Endothelial cell (in vitro differentiated cells): ENCODE data around the gene ZBTB20. TPM values are rescaled to one million over a fixed set of nuclear protein-coding genes. Genes with fewer than 3 reads are reported as not detected.

Experiments used
- DNase-seq: peaks from one replicate; pipeline ENCODE4 v3.0.0; 2021; ENCODE audit warnings: low spot score
- H3K27ac Mint-ChIP-seq: one replicate; pipeline ENCODE4 v1.8.0; 2021; ENCODE audit warnings: mixed read lengths, inconsistent platforms; ENCODE audit not compliant: unreplicated experiment
- H3K27me3 Mint-ChIP-seq: one replicate; pipeline ENCODE4 v1.8.0; 2021; ENCODE audit warnings: mild to moderate bottlenecking, moderate library complexity, mixed read lengths, inconsistent platforms; ENCODE audit not compliant: unreplicated experiment
- H3K36me3 Mint-ChIP-seq: one replicate; pipeline ENCODE4 v1.8.0; 2021; ENCODE audit warnings: mild to moderate bottlenecking, low read depth, mixed read lengths, inconsistent platforms; ENCODE audit not compliant: unreplicated experiment
- H3K4me1 Mint-ChIP-seq: one replicate; pipeline ENCODE4 v1.8.0; 2021; ENCODE audit warnings: mild to moderate bottlenecking, mixed read lengths, inconsistent platforms; ENCODE audit not compliant: unreplicated experiment
- H3K4me3 Mint-ChIP-seq: one replicate; pipeline ENCODE4 v1.8.0; 2021; ENCODE audit warnings: mild to moderate bottlenecking, mixed read lengths, inconsistent platforms; ENCODE audit not compliant: unreplicated experiment
- H3K9me3 Mint-ChIP-seq: one replicate; pipeline ENCODE4 v1.8.0; 2021; ENCODE audit warnings: mixed read lengths, inconsistent platforms; ENCODE audit not compliant: unreplicated experiment
- CTCF ChIP-seq: fragments of 200-600 bp; sonication (generic); IDR thresholded peaks from one replicate; pipeline ENCODE4 v1.5.0; 2021; ENCODE audit warnings: antibody characterized with exemption; ENCODE audit not compliant: unreplicated experiment
- total RNA-seq: library from RNA; stranded (reverse); fragmentation: NEBNext Ultra II Directional; extraction: Animal tissue kit (Norgen Biotek cat#: 25700); gene quantifications from one replicate; pipeline ENCODE4 v1.2.1, GENCODE V29; 2021; ENCODE audit not compliant: unreplicated experiment

ZBTB20 gene
- total RNA-seq, 1 donor from 2014 or later = 4.2 TPM

- no peaks in the 10 kb centered on the region for H3K4me1 Mint-ChIP-seq
- no peak overlapping the region for H3K27ac Mint-ChIP-seq
- no peaks in the 10 kb centered on the region for H3K36me3 Mint-ChIP-seq
- no peak overlapping the region for H3K4me3 Mint-ChIP-seq
- no peak for DNase-seq
- no peaks in the 10 kb centered on the region for H3K27me3 Mint-ChIP-seq
- no peaks in the 10 kb centered on the region for H3K9me3 Mint-ChIP-seq
- TF ChIP-seq CTCF = no peak
Measured at GRCh38 chr3:114502204-114502603, 644.9 kb downstream of the ZBTB20 start.

GRCh38 chr3:114499976-114500375 is 647.1 kb downstream of the ZBTB20 start:
- Mint-ChIP-seq H3K4me1 (no peaks in the 10 kb centered on the region), H3K27me3 (no peaks in the 10 kb centered on the region), H3K27ac (no peak overlapping the region), H3K9me3 (no peaks in the 10 kb centered on the region), H3K36me3 (no peaks in the 10 kb centered on the region), H3K4me3 (no peak overlapping the region)
- no peak for DNase-seq
- no peak for TF ChIP-seq CTCF

GRCh38 chr3:114498539-114499370 is 648.3 kb downstream of the ZBTB20 start:
- Mint-ChIP-seq H3K9me3 (no peaks in the 10 kb centered on the region), H3K4me1 (peaks cover 5% of the 10 kb centered on the region), H3K36me3 (no peaks in the 10 kb centered on the region), H3K4me3 (no peak overlapping the region), H3K27ac (no peak overlapping the region), H3K27me3 (no peaks in the 10 kb centered on the region)
- no peak for DNase-seq
- no peak for TF ChIP-seq CTCF

DNA sequence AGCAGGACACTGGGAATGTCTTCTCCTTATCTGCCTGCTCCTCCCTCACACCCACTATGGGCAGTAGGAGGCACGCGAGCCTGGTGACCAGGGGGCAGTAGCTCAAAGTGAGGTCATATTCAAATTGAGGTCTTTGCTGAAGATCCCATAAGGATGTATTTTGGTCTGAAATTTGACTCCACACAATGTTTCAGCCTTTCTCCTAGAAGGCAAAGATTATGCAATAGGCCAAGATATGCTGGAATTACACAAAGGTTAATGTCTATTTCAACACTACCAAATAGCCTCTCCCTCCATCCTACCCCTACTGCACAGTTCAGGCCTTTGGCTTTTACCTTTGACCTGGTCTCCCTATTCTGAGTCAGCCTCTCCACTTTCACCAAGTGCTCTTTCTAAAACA is 650.2 kb downstream of the ZBTB20 start:
- Mint-ChIP-seq H3K27me3 (no peaks in the 10 kb centered on the region), H3K4me3 (no peak overlapping the region), H3K4me1 (peaks cover 5% of the 10 kb centered on the region), H3K27ac (no peak overlapping the region), H3K9me3 (no peaks in the 10 kb centered on the region), H3K36me3 (no peaks in the 10 kb centered on the region)
- no peak for DNase-seq
- TF ChIP-seq CTCF = no peak

DNA sequence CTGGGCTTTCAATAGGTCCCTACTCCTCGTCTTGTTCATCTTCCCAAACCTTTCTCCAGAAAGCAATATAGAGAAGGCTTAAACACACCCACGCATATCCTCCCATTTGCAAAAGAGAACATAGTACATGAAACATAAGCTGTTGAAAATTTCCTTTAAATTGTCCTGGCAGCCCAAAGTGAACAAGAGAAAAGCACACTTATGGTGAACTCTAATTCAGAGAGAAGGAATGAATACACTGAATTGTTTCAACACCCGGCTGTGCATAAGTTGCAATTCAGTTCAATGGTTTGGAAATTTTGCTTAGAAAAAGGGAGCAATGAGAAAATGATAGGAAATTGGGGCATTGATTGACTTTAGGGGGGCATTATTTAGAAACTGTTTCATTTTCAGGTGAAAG is 650.6 kb downstream of the ZBTB20 start:
- no peak overlapping the region for H3K27ac Mint-ChIP-seq
- H3K4me1 Mint-ChIP-seq = peaks cover 5% of the 10 kb centered on the region

More for the DNA sequence above, 650.6 kb downstream of the ZBTB20 start:
- H3K4me3 Mint-ChIP-seq = no peak overlapping the region
- TF ChIP-seq CTCF = no peak
- H3K9me3 Mint-ChIP-seq = no peaks in the 10 kb centered on the region
- no peak for DNase-seq
- H3K27me3 Mint-ChIP-seq = no peaks in the 10 kb centered on the region
- no peaks in the 10 kb centered on the region for H3K36me3 Mint-ChIP-seq
